Right cardiac atrium (tissue), 5 donors: ENCODE measurements around the gene SLC18A2. TPM values are rescaled to one million over a fixed set of nuclear protein-coding genes. Genes with fewer than 3 reads are reported as not detected.

ENCODE experiments used
- ATAC-seq, 2 donors: fragments of 200-7000 bp; cut with Tn5 transposase; one replicate each; pipeline versions ENCODE4 v1.8.0 to v1.9.1; 2020; ENCODE audit warnings: moderate library complexity in 2 of 2, mild to moderate bottlenecking in 1 of 2
- DNase-seq, 3 donors: peaks; one replicate each; pipeline ENCODE4 v3.0.0-alpha.2; 2020
- H3K27ac ChIP-seq: one replicate; pipeline ENCODE4 v1.5.1; 2013; ENCODE audit warnings: mild to moderate bottlenecking, low read length, control low read depth, moderate library complexity
- H3K27me3 ChIP-seq: one replicate; pipeline ENCODE4 v1.6.1; 2013; ENCODE audit not compliant: control insufficient read depth, insufficient read depth
- H3K4me1 ChIP-seq: one replicate; pipeline ENCODE4 v1.6.1; 2013; ENCODE audit warnings: low read length; ENCODE audit not compliant: control insufficient read depth, insufficient read depth
- H3K4me3 ChIP-seq: one replicate; pipeline ENCODE4 v1.5.1; 2013; ENCODE audit warnings: low read length, control low read depth
- H3K9me3 ChIP-seq: one replicate; pipeline ENCODE4 v1.6.1; 2013; ENCODE audit warnings: low read length; ENCODE audit not compliant: control insufficient read depth
- WGBS: extraction: QIAGEN DNeasy Blood & Tissue Kit; methylation state at CpG from one replicate; pipeline ENCODE4 v1.1.7; 2013; 5-methylcytosine and 5-hydroxymethylcytosine counted together
- intact Hi-C, 4 donors: fragments of 100-400 bp; cut with DNase I; formaldehyde crosslinking; loops; one replicate each; pipeline versions ENCODE4 v1.11.0 to v1.14.0; 2022 to 2023
- polyA plus RNA-seq: library from polyadenylated mRNA; stranded (reverse); fragments of 200-250 nt; gene quantifications from one replicate; pipeline ENCODE4 v1.2.3, GENCODE V29; 2013
- total RNA-seq, 4 donors: library from RNA; stranded (reverse); fragmentation: NEBNext Ultra II Directional; extraction: Animal tissue kit (Norgen Biotek cat#: 25700); gene quantifications; one replicate each; pipeline ENCODE4 v1.2.1, GENCODE V29; 2021
- donor health status: healthy with polysubstance abuse.
- donor health status: DM: no; HTN: yes; CAD: no.
- donor health status: DM: no; HTN: no; CAD: no.
- donor health status: DM: no; HTN: yes; CAD: no; lungs with severe emphysema.
- donor health status: DM: yes; HTN: yes; CAD: no.

The SLC18A2 gene
- total and polyA plus RNA-seq, 5 donors, result 0.07 to 0.40 (median 0.15) TPM

DNA sequence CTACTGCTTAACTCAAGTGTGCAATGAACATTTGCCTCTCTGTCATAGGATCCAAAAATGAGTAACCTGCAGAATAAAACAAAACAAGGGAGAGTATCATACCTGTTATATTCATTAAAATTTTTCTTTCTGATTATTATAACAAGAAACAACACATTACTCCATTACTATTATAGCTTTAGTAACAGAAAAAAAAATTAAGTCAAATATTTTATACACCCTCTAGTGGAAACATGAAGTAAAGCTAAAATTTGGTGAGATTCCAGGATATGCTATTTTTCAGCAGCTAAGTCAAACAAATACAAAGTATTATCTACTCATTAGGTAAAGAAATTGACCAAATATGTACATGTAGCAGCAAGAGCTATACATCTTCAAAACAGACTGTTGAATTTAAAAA lies 78.0 kb downstream of the SLC18A2 start:
- Histone ChIP-seq H3K4me1 (no peaks in the 10 kb centered on the region), H3K27ac (no peak overlapping the region), H3K9me3 (no peaks in the 10 kb centered on the region), H3K4me3 (no peak overlapping the region), H3K27me3 (no peaks in the 10 kb centered on the region)
- no peak for DNase-seq
- intact Hi-C loops, result loop anchor here in 2 of 4 donors (5.0 kb wide), 1 partner anchor 102 kb away; no protein-coding TSS in a partner anchor
- no peak for ATAC-seq

DNA sequence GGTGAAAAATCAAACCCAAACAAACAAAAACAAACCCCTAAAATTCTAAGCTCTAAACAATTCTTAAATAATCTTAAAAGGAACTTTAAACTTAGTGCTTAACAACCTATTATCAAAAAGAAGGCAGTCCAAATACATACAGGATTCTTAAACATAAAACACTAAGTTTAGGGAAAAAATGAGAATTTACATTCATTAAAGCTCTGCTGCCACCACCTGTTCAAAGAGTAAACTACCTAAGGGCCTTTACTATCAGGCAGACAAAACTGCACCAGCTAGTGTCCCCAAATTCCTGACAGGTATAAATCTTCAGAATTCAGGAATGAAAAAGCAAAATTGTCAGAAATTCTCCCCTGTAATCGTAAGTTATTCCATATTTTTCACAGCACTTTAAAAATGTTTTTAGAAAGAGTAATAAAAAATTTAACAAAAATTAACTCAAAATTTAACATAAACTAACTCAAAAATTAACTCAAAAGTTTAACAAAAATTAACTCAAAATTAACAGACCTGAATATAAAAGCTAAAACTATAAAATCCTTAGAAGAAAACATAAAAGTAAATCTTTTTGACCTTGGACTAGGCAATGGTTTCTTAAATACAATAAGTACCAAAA lies 79.2 kb downstream of the SLC18A2 start:
- Histone ChIP-seq H3K4me3 (no peak overlapping the region), H3K4me1 (no peaks in the 10 kb centered on the region), H3K27ac (no peak overlapping the region), H3K9me3 (no peaks in the 10 kb centered on the region), H3K27me3 (no peaks in the 10 kb centered on the region)
- DNase-seq, result no peak
- WGBS, result 73% methylated on average over 1 of the region's 1 CpG
- intact Hi-C loops, result loop anchor here in 1 of 4 donors (5.0 kb wide), 1 partner anchor 103 kb away; no protein-coding TSS in a partner anchor
- no peak for ATAC-seq

DNA sequence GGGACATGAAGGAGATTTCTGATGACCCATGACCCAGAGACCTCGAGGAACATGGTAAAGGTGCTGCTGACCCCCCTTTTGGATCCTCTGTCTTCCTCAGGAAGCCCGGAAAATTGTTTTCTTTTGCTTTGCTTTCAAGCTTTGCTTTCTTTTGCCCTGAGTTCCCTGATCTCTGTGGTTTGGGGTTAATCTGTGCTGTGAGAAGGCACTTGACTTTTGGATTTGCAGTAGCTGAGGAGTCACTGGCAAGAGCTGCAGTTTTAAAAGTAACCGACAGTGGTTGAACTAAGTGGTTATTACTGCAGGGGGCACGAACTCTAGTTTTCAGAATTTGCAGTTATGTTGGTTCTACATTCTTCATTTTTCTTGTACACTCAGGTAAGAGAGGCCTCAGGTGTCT lies 81.3 kb downstream of the SLC18A2 start:
- Histone ChIP-seq H3K9me3 (no peaks in the 10 kb centered on the region), H3K4me3 (no peak overlapping the region), H3K27ac (no peak overlapping the region), H3K27me3 (no peaks in the 10 kb centered on the region), H3K4me1 (no peaks in the 10 kb centered on the region)
- 61% methylated on average over 4 of the region's 4 CpGs for WGBS
- ATAC-seq (no peak), DNase-seq (no peak)
- intact Hi-C loops, result loop anchor here in 1 of 4 donors (5.0 kb wide), 1 partner anchor 105 kb away; no protein-coding TSS in a partner anchor

DNA sequence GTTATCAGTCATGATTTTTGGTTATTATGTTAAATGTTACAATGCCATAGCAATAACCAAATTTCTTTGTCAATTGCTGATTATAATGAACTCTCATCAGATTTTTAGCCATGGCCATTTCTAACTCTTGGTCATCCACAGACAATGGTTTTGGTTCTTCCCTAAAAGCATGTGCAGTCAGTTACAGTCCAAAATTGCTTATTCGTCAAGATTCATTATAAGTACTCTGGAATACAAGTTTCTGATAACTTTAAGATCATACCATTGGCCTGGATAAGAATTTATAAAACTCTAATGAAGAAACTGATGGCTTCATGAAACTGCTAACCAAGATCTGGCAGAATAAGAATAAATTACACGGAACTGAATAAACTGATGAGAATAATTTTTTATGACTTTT lies 83.5 kb downstream of the SLC18A2 start:
- H3K27me3 ChIP-seq, result no peaks in the 10 kb centered on the region
- intact Hi-C loops, result loop anchor here in 1 of 4 donors (5.0 kb wide), 1 partner anchor 107 kb away; no protein-coding TSS in a partner anchor
- 97% methylated on average over 2 of the region's 2 CpGs for WGBS
- H3K9me3 ChIP-seq, result no peaks in the 10 kb centered on the region
- H3K27ac ChIP-seq, result no peak overlapping the region
- ATAC-seq, result no peak
- no peak for DNase-seq
- no peak overlapping the region for H3K4me3 ChIP-seq
- H3K4me1 ChIP-seq, result no peaks in the 10 kb centered on the region

DNA sequence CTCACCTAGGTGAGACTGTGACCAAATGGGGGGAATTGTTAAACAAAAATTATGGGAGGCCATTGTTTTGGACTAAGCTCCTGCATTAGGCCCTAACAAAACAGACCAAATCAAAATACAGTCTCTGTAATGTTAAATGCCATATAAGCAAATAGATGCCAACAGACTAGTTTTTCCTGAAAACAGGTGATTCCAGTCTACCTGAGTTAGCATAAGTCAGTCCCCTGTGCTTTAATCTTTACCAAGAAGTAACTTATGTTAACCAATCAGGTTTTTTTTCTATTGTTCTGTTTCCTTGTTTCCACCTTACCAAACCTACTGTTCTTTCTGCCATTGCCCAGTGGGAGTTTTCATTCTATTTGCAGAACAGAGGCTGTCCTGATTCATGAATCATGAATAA lies 86.3 kb downstream of the SLC18A2 start:
- intact Hi-C loops, result no loop called here
- no peak overlapping the region for H3K27ac ChIP-seq
- no peak overlapping the region for H3K4me3 ChIP-seq
- H3K27me3 ChIP-seq, result no peaks in the 10 kb centered on the region
- no peaks in the 10 kb centered on the region for H3K9me3 ChIP-seq
- DNase-seq (no peak), ATAC-seq (no peak)
- H3K4me1 ChIP-seq, result no peaks in the 10 kb centered on the region

Other genes starting within 250 kb of the SLC18A2 start
- 1 to 10 TPM; 4.9 to 7.9 (median 6.3) TPM for gene SHTN1, start 235.9 kb upstream of the SLC18A2 start, total RNA-seq
- gene SHTN1, start 235.9 kb upstream of the SLC18A2 start, polyA plus RNA-seq, result 1.5 TPM
- gene VAX1, start 102.8 kb upstream of the SLC18A2 start, total RNA-seq, result not detected
- not detected for gene VAX1, start 102.8 kb upstream of the SLC18A2 start, polyA plus RNA-seq
- not detected for gene KCNK18, start 43.6 kb upstream of the SLC18A2 start, total RNA-seq
- gene KCNK18, start 43.6 kb upstream of the SLC18A2 start, polyA plus RNA-seq, result not detected
- gene PDZD8, start 134.3 kb downstream of the SLC18A2 start, total RNA-seq, result 10 to 100 TPM; 17.5 to 25.9 (median 24.4) TPM
- gene PDZD8, start 134.3 kb downstream of the SLC18A2 start, polyA plus RNA-seq, result 3.7 TPM